Measurements from ENCODE around the gene FILIP1L.

FILIP1L gene

GRCh38 chr3:100001526-100002270 is 112.6 kb downstream of the FILIP1L start:
- H3K4me3 ChIP-seq (ENCODE audit: low read length): no peak overlapping the region
- DNase-seq (ENCODE audit: low read depth, low spot score): no peak

DNA sequence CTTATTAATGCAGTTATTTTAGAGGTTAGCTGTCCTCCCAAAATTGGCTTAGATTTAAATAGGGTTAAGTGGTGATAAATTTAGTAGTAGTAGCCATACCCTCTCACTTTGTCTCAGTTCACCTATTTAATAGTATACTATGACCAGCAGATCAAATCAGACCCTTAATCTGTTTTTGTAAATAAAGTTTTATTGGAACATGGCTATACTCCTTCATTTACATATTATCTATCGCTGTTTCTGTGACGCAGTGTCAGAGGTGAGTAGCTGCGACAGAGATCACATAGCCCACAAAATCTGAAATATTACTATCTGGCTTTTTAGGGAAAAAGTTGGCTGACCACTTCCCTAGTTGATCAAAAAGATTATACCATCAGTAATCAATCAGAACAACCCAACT is 113.2 kb downstream of the FILIP1L start:
- H3K4me3 ChIP-seq (ENCODE audit: low read length): no peak overlapping the region
- no peak for DNase-seq (ENCODE audit: low read depth, low spot score)

GRCh38 chr3:99999536-99999935 is 114.8 kb downstream of the FILIP1L start:
- no peak for DNase-seq (ENCODE audit: low read depth, low spot score)

GRCh38 chr3:99997293-99997692 is 117.0 kb downstream of the FILIP1L start:
- DNase-seq (ENCODE audit: low read depth, low spot score): no peak
- no peak overlapping the region for H3K4me3 ChIP-seq (ENCODE audit: low read length)

More at GRCh38 chr3:99999536-99999935, 114.8 kb downstream of the FILIP1L start:
- H3K4me3 ChIP-seq (ENCODE audit: low read length): no peak overlapping the region

GRCh38 chr3:99990179-99990578 is 124.1 kb downstream of the FILIP1L start:
- DNase-seq (ENCODE audit: low read depth, low spot score): no peak
- no peak overlapping the region for H3K4me3 ChIP-seq (ENCODE audit: low read length)

GRCh38 chr3:99984668-99985067 is 129.6 kb downstream of the FILIP1L start:
- no peak overlapping the region for H3K4me3 ChIP-seq (ENCODE audit: low read length)
- DNase-seq (ENCODE audit: low read depth, low spot score): no peak

GRCh38 chr3:99984139-99984538 is 130.2 kb downstream of the FILIP1L start:
- H3K4me3 ChIP-seq (ENCODE audit: low read length): no peak overlapping the region
- DNase-seq (ENCODE audit: low read depth, low spot score): no peak

DNA sequence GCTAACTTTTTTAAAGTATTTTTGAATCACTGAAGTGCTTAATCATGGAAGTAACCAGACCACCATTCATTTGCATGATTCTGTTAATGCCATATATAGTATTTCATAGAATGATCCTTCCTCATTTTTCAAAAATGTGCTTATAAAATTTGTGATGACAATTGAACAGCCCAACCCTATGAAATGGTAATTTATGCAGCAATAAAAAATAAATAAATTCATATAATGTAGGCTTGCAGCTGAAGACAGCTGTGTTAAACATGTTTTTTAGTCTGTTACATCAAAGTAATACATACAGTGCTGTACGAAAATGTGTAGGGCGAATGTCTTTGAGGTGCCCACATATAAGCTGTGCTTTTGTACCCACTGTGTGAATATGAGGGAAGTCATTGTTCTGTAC is 131.7 kb downstream of the FILIP1L start:
- H3K4me3 ChIP-seq (ENCODE audit: low read length): no peak overlapping the region
- DNase-seq (ENCODE audit: low read depth, low spot score): no peak

GRCh38 chr3:99981138-99981537 is 133.2 kb downstream of the FILIP1L start:
- no peak overlapping the region for H3K4me3 ChIP-seq (ENCODE audit: low read length)
- DNase-seq (ENCODE audit: low read depth, low spot score): no peak

DNA sequence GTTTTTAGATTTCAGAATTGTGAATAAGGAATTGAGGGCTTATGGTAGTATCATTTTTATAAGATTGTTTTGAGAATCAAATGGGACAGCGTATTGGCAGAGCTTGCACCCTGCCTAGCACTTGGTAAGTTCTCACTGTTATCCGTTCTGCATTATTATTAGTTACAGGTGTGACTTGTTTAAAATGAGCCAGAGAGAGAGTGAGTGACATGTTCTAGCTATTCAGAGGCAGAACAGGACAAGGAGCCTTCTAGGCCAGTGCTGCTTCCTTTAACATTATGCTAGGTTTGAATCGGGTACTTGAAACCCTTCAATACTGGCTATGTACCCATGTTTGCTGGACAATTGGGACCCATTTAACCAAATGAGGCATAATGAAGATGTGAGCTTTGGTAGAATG is 133.7 kb downstream of the FILIP1L start:
- H3K4me3 ChIP-seq (ENCODE audit: low read length): no peak overlapping the region
- no peak for DNase-seq (ENCODE audit: low read depth, low spot score)

DNA sequence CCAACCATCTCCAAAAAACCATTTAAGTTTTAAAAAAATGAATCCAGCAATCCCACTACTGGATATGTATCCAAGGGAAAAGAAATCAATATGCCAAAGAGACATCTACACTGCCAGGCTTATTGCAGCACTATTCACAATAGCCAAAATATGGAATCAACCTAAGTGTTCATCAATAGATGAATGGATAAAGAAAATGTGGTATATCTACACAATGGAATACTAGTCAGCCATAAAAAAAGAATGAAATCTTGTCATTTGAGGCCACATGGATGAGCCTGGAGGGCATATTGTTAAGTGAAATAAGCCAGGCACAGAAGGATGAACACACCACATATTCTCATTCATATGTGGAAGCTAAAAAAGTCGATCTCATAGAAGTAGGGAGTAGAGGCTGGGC is 136.1 kb downstream of the FILIP1L start:
- no peak for DNase-seq (ENCODE audit: low read depth, low spot score)
- no peak overlapping the region for H3K4me3 ChIP-seq (ENCODE audit: low read length)

- no peak overlapping the region for H3K4me3 ChIP-seq (ENCODE audit: low read length)
- DNase-seq (ENCODE audit: low read depth, low spot score): no peak
Measured at GRCh38 chr3:99976584-99976983, 137.7 kb downstream of the FILIP1L start.

DNA sequence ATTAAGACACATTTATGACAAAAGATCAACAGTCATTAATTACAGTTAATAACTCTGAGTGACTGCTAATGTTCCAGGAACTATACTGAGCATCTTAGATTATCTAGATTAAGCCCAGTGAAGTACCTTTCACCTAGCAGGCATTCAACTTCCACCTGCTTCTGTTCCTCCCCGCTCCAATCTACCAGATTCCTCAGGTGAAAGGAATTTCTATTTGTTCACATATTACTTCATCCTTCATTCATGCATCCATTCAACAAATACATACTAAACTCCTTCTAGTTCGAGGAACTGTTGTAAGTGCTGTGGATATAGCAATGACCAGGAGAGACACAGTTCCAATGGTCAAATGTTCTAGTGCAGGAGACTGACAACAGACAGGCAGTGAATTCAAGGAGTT is 139.3 kb downstream of the FILIP1L start:
- no peak overlapping the region for H3K4me3 ChIP-seq (ENCODE audit: low read length)
- no peak for DNase-seq (ENCODE audit: low read depth, low spot score)

DNA sequence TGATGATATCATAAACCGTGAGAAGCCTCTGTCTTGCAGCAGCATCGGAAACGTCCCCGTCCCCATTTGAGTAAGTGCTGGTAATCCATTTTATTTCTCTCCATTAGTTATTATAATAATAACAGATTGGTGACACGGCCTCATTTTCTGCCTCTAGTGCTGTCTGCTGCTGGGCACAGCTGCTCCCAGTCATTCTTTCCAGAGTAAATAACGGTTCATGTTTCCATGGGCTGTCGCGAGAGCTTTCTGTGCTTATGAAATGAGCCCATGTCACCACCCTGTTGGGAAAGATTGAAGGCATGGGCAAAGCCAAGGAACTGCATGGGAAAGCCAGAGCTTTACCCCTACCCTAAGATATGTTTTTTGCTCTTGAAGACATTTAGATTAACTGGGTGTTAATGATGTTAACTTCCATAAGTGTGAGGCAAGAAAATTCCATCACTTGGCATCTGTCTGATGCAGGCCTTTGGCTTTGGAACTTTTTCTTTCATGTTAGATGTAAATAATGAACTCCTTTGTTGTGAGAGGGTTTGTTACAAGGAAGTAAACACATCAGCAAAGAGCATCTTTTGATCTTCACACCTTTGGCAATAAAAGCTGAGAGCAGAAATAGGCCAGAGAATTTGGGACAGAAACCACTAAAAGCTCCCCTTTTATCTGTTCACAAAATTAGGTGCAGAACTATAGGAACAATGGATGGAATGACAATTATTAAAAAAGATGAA is 141.8 kb downstream of the FILIP1L start:
- no peak for DNase-seq (ENCODE audit: low read depth, low spot score)
- H3K4me3 ChIP-seq (ENCODE audit: low read length): no peak overlapping the region

DNA sequence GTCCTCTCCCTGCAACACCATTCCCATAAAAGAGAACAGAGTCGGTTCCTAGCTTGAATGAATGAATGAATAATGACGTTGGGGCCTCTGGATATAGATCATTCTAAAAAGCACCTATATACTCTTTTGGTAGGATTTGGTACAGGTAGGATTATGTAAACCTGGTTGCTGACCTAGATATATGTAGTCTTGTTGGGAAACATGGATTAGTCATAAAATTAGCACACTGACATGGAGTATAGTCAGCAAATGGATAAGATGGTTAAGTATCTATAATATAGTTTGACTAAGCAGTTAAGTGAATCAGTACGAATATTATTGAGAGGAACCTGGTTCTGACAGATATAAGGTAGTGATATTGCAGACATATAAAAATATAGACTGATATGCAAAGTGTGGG is 142.5 kb downstream of the FILIP1L start:
- H3K4me3 ChIP-seq (ENCODE audit: low read length): no peak overlapping the region
- DNase-seq (ENCODE audit: low read depth, low spot score): no peak

DNA sequence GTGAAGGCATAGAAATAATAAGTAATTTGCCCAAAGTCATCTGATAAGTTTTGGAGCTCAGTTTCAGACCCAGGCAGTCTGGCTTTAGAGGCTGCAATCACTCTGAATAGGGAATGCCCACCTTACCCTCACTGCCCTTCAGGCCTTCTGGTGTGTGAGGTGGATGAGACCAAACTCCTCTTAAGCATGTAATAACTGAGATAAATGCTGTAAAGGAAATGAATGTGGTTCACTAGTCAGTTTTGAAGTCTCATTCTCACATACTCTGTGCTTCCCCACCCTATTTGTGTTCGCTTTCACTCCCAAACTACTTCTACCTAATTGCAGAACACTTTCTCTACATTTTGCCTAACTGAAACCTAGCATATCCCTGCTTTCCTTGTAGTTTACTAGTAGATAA is 144.1 kb downstream of the FILIP1L start:
- H3K4me3 ChIP-seq (ENCODE audit: low read length): no peak overlapping the region
- peak; percentile 41 for DNase-seq (ENCODE audit: low read depth, low spot score)

DNA sequence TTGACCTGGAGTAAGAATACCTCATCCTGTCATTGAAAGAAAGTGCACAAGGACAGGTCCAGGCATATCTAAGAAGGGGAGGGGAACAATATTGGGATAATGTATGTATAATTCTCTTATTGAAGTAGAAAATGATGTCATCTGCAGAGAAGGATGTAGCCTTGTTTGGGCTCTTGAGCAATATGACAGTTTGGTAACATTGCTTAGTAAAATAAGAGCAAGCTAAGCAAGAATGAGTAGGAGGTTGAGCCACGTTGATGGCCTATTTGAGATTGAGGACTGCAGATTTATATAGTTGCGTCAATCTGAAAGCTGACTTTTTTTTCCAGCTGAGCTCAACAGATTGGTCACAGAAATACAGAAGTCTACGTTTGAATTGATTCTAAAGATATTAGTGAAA is 145.2 kb downstream of the FILIP1L start:
- DNase-seq (ENCODE audit: low read depth, low spot score): no peak
- no peak overlapping the region for H3K4me3 ChIP-seq (ENCODE audit: low read length)

DNA sequence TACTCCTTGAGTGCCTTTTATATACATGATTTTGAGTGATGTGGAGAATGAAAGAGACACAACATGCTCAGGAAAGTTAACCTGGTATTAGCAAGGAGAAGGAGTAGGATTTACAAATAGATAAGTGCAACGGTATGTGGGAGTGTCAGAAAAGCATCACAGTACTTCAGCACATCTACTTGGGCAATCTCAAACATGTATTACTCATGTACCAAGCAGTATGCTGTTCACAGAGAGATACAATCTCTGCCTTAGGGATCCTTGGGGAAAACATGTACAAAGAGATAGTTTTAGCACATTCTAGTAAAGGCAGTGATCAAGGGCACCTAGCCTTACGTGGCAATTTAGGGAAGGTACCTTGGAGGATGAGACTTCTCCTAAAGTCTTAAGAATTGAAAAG is 146.5 kb downstream of the FILIP1L start:
- no peak for DNase-seq (ENCODE audit: low read depth, low spot score)
- H3K4me3 ChIP-seq (ENCODE audit: low read length): no peak overlapping the region

DNA sequence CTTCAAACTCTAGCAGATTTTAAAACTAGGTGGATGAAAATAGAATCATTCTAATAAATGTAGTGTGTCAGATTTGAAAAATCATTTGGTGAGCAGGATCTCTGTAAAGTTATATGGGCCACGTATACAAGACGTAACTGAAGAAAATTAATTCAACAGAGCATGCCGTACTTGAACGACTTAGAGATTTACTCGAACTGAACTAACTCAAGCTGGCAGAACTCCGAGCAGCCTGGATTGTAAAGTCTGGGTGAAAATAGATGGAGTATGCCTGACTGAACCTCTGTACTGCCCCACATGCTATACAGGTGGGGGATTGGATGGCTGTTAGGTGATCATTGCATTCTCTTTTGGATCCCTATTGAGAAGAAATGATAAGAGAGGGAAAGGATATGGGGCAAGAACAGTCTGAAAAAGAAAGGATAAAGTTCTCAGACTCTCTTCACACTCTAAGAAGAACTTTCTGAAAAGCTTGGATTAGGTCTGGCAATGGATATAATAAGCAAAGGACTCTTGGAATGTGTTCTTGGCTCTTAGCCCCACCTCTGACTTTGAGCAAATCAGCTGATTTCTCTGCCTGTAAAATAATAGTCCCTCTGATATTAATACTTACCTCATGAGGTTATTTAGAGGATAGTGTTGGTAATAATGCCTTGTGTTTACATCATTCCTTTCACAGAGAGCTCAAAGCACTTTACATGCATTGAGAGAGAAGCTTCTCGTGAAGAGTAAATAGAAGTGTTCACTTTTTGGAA is 147.5 kb downstream of the FILIP1L start:
- DNase-seq (ENCODE audit: low read depth, low spot score): no peak
- no peak overlapping the region for H3K4me3 ChIP-seq (ENCODE audit: low read length)
